Testis (tissue), 2 donors: Measurements from ENCODE around the gene ADAMTS14.

Experiments
- CTCF ChIP-seq, 3 experiments: fragments of 450-650 bp in 2 of 3; fragments of 200-600 bp in 1 of 3; sonication (generic) in 1 of 3; IDR thresholded peaks; one replicate each; pipeline ENCODE4 v1.5.1; 2016 to 2019; ENCODE audit warnings: antibody characterized with exemption in 3 of 3, mild to moderate bottlenecking in 2 of 3, moderate library complexity in 1 of 3
- POLR2A ChIP-seq: fragments of 450-650 bp; IDR thresholded peaks from one replicate; pipeline ENCODE4 v1.6.1; 2017; ENCODE audit warnings: antibody characterized with exemption, mild to moderate bottlenecking, moderate library complexity

GRCh38 chr10:70785190-70785589 is 112.9 kb downstream of the ADAMTS14 start, which contains the start of gene TBATA:
- TF ChIP-seq POLR2A = no peak
- no peak for TF ChIP-seq CTCF (IDR thresholded peaks at IDR 0.05)
